Prostate gland (tissue), 2 donors: ENCODE data around the gene MYO18B. TPM values are rescaled to one million over a fixed set of nuclear protein-coding genes. Genes with fewer than 3 reads are reported as not detected.

Experiments used
- DNase-seq: peaks from one replicate; pipeline ENCODE4 v3.0.0-alpha.2; 2019; ENCODE audit warnings: low spot score
- H3K27ac ChIP-seq, 2 donors: fragments of 200-600 bp; sonication (generic); 2 replicates each; pipeline ENCODE4 v1.5.1; 2017 to 2019
- H3K27me3 ChIP-seq: fragments of 200-600 bp; sonication (generic); replicated peaks from 2 replicates; pipeline ENCODE4 v1.5.1; 2019; ENCODE audit not compliant: insufficient read depth
- H3K36me3 ChIP-seq, 2 donors: fragments of 200-600 bp; sonication (generic); 1 replicate in 1 of 2; 2 replicates in 1 of 2; pipeline versions ENCODE4 v1.5.1 to v1.8.1; 2017 to 2019
- H3K4me1 ChIP-seq: fragments of 200-600 bp; sonication (generic); replicated peaks from 2 replicates; pipeline ENCODE4 v1.5.1; 2019
- H3K4me3 ChIP-seq, 2 donors: fragments of 200-600 bp; sonication (generic); 2 replicates each; pipeline ENCODE4 v1.5.1; 2017 to 2019
- H3K9me3 ChIP-seq: fragments of 200-600 bp; sonication (generic); 2 replicates; pipeline ENCODE4 v1.5.1; 2017
- POLR2A ChIP-seq: fragments of 450-650 bp; IDR thresholded peaks from one replicate; pipeline ENCODE4 v1.6.1; 2016; ENCODE audit warnings: antibody characterized with exemption, mild to moderate bottlenecking
- POLR2AphosphoS5 ChIP-seq: sonication (generic); formaldehyde crosslinking; IDR thresholded peaks from one replicate; pipeline ENCODE4 v1.6.1; 2017; ENCODE audit warnings: antibody characterized with exemption
- WGBS: methylation state at CpG from one replicate; pipeline ENCODE4 v1.1.5; 2018; 5-methylcytosine and 5-hydroxymethylcytosine counted together
- intact Hi-C: fragments of 100-400 bp; cut with DNase I; formaldehyde crosslinking; loops from one replicate; pipeline ENCODE4 v1.14.2; 2022
- total RNA-seq, 2 donors: library from RNA; depleted of rRNA; stranded (reverse); fragments of >200 nt; gene quantifications; one replicate each; pipeline ENCODE4 v1.1.0, GENCODE V29; 2016
- TF ChIP-seq, protein P1 (sequence below), 4 experiments: fragments of 200-600 bp in 2 of 4; fragments of 450-650 bp in 2 of 4; sonication (generic) in 2 of 4; IDR thresholded peaks; 1 replicate in 3 of 4; 2 replicates in 1 of 4; pipeline ENCODE4 v1.5.1; 2016 to 2019; ENCODE audit warnings: antibody characterized with exemption in 4 of 4, mild to moderate bottlenecking in 2 of 4, moderate library complexity in 2 of 4

Gene MYO18B, protein sequence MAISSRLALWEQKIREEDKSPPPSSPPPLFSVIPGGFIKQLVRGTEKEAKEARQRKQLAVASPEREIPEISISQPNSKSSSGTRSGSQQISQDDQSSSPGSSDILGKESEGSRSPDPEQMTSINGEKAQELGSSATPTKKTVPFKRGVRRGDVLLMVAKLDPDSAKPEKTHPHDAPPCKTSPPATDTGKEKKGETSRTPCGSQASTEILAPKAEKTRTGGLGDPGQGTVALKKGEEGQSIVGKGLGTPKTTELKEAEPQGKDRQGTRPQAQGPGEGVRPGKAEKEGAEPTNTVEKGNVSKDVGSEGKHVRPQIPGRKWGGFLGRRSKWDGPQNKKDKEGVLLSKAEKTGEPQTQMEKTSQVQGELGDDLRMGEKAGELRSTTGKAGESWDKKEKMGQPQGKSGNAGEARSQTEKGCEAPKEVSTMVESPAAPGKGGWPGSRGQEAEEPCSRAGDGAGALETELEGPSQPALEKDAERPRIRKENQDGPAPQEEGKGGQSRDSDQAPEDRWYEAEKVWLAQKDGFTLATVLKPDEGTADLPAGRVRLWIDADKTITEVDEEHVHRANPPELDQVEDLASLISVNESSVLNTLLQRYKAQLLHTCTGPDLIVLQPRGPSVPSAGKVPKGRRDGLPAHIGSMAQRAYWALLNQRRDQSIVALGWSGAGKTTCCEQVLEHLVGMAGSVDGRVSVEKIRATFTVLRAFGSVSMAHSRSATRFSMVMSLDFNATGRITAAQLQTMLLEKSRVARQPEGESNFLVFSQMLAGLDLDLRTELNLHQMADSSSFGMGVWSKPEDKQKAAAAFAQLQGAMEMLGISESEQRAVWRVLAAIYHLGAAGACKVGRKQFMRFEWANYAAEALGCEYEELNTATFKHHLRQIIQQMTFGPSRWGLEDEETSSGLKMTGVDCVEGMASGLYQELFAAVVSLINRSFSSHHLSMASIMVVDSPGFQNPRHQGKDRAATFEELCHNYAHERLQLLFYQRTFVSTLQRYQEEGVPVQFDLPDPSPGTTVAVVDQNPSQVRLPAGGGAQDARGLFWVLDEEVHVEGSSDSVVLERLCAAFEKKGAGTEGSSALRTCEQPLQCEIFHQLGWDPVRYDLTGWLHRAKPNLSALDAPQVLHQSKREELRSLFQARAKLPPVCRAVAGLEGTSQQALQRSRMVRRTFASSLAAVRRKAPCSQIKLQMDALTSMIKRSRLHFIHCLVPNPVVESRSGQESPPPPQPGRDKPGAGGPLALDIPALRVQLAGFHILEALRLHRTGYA (N-terminal part only)
- total RNA-seq: 1 to 10 TPM; 3.1 to 7.1 TPM

DNA sequence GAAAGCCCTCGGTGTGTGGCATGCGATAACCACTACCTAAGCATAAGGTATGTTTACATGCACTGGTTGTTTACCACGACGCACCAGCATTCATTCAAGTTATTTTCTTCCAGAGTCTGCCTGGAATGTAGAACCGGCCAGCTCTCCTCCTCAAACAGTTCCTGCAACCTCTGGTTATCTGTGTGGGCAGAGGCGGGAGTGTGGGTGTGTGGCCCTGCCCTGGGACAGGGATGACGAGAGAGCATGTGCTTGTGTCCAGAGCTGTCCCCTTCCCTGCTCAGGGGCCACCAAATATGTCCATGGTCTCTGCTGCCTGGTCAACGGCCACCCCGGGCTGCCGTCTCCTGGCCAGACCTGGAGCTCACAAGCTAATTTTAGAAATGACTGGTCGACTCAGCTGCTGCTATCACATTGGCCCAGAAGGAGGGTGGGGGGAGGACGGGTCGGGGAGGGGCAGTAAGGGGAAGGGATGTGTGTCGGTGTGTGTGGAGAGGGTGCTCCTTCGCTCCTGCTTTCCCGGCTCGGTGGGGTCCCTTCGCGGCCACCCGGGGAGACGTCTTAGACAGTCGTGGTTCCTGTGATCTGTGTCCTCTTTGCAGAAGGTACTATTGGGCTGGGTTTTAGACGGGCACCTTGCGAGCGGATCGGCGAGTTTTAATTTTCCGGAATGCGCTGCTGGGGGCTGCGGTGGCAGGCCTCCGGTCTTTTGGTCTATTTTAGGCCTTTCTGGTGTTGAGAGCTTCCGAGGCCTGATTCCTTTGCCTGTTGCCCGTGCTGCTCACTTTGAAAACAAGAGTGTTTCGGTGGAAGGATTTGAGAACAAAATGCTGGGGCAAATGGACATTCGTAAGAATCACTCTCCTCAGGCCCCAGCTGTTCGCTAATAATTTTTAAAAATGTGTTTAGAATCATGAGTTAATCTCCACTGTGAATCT lies at the start of gene MYO18B:
TSS of gene MYO18B (plus strand) at position 497 of the 935 bp plus-strand sequence. CDS start 18,905 bp downstream, outside the sequence.
- TF ChIP-seq POLR2A (no peak), POLR2AphosphoS5 (no peak)
- TF ChIP-seq, protein P1, sequence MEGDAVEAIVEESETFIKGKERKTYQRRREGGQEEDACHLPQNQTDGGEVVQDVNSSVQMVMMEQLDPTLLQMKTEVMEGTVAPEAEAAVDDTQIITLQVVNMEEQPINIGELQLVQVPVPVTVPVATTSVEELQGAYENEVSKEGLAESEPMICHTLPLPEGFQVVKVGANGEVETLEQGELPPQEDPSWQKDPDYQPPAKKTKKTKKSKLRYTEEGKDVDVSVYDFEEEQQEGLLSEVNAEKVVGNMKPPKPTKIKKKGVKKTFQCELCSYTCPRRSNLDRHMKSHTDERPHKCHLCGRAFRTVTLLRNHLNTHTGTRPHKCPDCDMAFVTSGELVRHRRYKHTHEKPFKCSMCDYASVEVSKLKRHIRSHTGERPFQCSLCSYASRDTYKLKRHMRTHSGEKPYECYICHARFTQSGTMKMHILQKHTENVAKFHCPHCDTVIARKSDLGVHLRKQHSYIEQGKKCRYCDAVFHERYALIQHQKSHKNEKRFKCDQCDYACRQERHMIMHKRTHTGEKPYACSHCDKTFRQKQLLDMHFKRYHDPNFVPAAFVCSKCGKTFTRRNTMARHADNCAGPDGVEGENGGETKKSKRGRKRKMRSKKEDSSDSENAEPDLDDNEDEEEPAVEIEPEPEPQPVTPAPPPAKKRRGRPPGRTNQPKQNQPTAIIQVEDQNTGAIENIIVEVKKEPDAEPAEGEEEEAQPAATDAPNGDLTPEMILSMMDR (IDR thresholded peaks at IDR 0.05): no peak
- 87% methylated on average over 36 of the region's 36 CpGs for WGBS
- Histone ChIP-seq H3K36me3 (no peaks in the 10 kb centered on the region), H3K9me3 (no peaks in the 10 kb centered on the region), H3K4me3 (no peak within 1 kb of the TSS), H3K4me1 (no peaks in the 10 kb centered on the region), H3K27ac (no peak within 1 kb of the TSS), H3K27me3 (no peaks in the 10 kb centered on the region)
- intact Hi-C loops: no loop called here
- DNase-seq: no peak

DNA sequence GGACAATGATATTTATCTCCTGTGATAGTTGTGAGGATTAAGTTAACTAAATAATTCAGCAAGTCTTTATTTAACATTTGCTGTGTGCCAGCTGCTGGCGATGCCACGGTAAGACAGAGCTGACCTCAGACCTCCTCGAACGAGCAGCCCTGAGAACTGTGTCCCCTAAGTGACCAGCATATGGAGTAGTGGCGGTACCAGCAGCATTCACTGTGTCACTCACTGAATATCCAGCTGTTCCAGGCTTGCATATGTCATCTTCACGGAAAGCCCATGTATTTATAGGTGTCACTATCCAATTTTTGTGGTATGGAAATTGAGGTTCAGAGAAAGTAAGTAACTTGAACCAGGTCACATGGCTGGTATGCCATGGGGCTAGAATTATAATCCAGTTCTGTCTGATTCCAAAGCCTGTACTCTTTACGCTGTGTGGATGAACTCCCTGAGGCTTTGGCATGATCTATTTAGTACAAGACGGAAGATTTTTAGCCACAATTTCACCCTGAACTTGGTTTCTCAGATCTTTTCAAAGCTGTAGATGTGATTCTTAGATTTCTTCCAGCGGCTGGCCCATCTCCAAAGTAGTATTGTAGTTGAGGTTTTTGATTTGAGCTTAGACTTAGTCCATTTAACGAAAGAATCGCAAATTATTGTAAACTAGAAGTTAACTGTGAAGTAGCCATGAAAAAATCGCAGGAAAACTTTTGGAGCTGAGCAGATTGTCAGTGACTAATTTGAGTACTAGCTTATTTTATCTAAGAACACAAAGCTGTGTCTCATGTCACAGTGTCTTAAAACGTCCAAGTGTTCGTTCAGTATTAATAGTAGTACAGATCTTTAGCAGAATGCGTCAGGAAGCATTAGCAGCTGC lies 49.4 kb upstream of the MYO18B start:
- no peaks in the 10 kb centered on the region for H3K4me1 ChIP-seq
- H3K36me3 ChIP-seq: no peaks in the 10 kb centered on the region
- no peak for DNase-seq
- no peak overlapping the region for H3K27ac ChIP-seq
- 80% methylated on average over 15 of the region's 15 CpGs for WGBS
- intact Hi-C loops: loop anchor here (10.0 kb wide), 1 partner anchor 148 kb away; no protein-coding TSS in a partner anchor
- no peak overlapping the region for H3K4me3 ChIP-seq
- H3K9me3 ChIP-seq: no peaks in the 10 kb centered on the region
- no peak for TF ChIP-seq POLR2AphosphoS5
- no peak for TF ChIP-seq POLR2A
- TF ChIP-seq, protein P1 (IDR thresholded peaks at IDR 0.05): no peak
- H3K27me3 ChIP-seq: no peaks in the 10 kb centered on the region

DNA sequence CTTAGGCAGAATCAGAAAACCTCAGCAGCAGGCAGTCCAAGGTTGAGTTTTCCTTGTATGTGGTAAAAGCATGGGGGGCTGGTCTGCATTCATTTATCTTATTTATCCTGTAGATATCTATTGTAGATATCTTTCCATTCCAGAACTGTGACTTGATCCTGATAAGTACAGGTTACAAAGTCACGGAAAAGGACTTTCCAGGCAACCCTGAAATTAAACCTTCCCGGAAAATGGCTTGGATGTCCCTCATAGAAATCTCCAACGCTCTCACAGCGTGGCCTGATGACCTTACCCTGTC lies 48.8 kb upstream of the MYO18B start:
- no peaks in the 10 kb centered on the region for H3K4me1 ChIP-seq
- no peak for DNase-seq
- no peak overlapping the region for H3K27ac ChIP-seq
- no peak overlapping the region for H3K4me3 ChIP-seq
- intact Hi-C loops: loop anchor here (10.0 kb wide), 1 partner anchor 148 kb away; no protein-coding TSS in a partner anchor
- H3K36me3 ChIP-seq: no peaks in the 10 kb centered on the region
- H3K27me3 ChIP-seq: no peaks in the 10 kb centered on the region
- 88% methylated on average over 4 of the region's 4 CpGs for WGBS
- H3K9me3 ChIP-seq: no peaks in the 10 kb centered on the region
- no peak for TF ChIP-seq POLR2AphosphoS5
- TF ChIP-seq, protein P1 (IDR thresholded peaks at IDR 0.05): no peak
- TF ChIP-seq POLR2A: no peak
